Measurements from ENCODE around the gene MCTP1.

The MCTP1 gene

DNA sequence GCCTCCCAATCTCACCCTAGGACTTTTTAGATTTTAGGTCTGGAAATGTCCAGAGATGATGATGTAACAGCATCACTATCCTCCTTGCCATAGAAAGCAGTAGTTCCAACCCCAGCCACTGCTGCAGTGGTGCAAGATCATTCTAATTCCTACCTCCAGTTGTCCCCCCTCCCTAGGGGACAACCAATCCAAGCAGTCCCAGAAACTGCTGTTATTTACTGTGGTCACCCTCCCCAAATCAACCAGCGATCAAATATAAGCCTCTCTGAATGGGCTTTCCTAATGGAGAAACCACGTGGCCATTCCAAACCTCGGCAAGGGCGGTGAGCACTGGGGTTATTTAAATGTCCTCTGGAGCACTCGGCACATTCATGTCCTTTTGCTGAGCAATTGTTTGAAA lies 506.6 kb downstream of the MCTP1 start:
- Mint-ChIP-seq H3K36me3 (ENCODE audit: low read depth) (no peaks in the 10 kb centered on the region), H3K27ac (no peak overlapping the region), H3K9me3 (peaks cover 3% of the 10 kb centered on the region), H3K4me1 (ENCODE audit: low read depth) (no peaks in the 10 kb centered on the region), H3K27me3 (no peaks in the 10 kb centered on the region), H3K4me3 (no peak overlapping the region)
- no peak for DNase-seq

DNA sequence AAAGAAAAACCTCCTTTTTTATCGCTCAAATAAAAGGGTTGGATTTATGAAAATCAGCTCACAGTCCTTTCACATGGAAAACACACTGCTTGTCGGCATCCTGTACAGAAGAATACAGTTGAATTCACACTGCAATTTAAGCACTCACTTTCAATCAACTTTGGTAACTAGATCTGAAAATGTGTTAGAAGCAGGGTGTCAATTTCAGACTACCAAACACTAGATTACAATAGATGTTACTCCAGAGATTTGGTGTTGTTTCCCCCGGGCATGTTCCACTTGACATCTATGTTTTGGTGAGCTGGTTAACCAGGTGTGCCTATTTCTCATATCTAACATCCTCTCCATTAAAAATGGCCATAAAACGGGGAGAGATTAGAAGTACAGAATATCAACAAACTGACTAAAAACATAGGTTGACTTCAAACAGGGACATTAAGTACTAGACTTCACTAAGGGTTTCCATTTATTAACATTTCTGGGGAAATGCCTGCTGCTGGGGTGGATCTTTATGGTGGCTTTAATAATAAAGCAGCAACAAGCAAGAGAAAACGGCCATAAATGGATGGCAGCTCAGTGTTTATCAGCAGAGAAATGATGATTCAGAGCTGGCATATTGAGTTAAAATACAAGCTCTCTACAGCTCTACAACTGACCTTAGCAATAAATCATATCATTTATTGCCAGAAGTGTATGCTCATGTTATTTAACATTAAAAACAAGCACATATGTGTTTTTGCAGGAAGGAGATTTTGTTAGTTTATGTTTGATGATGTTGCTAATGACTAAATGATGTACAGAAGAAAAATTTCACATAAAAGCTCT lies 507.6 kb downstream of the MCTP1 start:
- H3K27me3 Mint-ChIP-seq = no peaks in the 10 kb centered on the region
- H3K4me3 Mint-ChIP-seq = no peak overlapping the region
- no peak overlapping the region for H3K27ac Mint-ChIP-seq
- peaks cover 3% of the 10 kb centered on the region for H3K9me3 Mint-ChIP-seq
- H3K36me3 Mint-ChIP-seq (ENCODE audit: low read depth) = no peaks in the 10 kb centered on the region
- no peaks in the 10 kb centered on the region for H3K4me1 Mint-ChIP-seq (ENCODE audit: low read depth)
- DNase-seq = no peak

DNA sequence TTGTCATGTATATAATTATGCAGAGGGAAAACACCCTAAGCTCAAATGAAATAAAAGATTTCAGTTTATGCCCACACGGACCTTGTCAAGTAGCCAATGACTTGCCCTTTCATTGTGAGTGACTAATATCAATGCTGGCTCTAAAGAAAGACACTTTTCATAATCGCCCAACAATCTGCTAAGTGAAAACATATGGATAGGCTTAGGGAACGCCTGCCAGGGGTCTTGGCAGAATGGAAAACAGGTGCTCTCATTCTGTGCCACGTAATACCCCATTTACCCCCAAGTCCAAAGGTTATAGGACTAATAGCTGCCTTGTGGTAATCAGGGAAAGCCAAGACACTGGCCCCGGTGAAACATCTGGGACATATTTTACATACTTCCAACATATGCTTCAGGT lies 508.7 kb downstream of the MCTP1 start:
- H3K9me3 Mint-ChIP-seq = peaks cover 3% of the 10 kb centered on the region
- H3K27ac Mint-ChIP-seq = no peak overlapping the region
- H3K4me1 Mint-ChIP-seq (ENCODE audit: low read depth) = no peaks in the 10 kb centered on the region
- no peaks in the 10 kb centered on the region for H3K36me3 Mint-ChIP-seq (ENCODE audit: low read depth)
- no peak overlapping the region for H3K4me3 Mint-ChIP-seq
- DNase-seq = no peak
- H3K27me3 Mint-ChIP-seq = no peaks in the 10 kb centered on the region

DNA sequence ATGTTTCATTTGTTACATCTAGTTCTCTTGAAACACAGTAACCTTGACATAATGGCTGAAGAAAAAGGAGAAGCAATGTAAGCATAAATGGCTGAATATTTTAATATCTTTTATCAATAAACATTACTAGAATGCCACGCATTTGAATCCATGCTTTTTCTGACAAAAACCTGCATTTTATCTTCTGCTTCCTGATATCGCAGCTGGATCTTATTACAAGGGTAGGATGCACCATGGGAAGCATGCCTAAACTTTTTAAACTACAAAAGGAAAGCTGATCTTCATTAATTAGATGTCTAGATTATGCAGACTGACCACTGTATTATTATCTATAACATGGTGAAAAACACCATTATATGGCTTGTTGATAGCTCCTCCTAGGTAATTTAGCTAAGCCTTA lies 509.8 kb downstream of the MCTP1 start:
- peaks cover 3% of the 10 kb centered on the region for H3K9me3 Mint-ChIP-seq
- no peaks in the 10 kb centered on the region for H3K36me3 Mint-ChIP-seq (ENCODE audit: low read depth)
- no peaks in the 10 kb centered on the region for H3K27me3 Mint-ChIP-seq
- H3K4me3 Mint-ChIP-seq = no peak overlapping the region
- no peaks in the 10 kb centered on the region for H3K4me1 Mint-ChIP-seq (ENCODE audit: low read depth)
- H3K27ac Mint-ChIP-seq = no peak overlapping the region
- no peak for DNase-seq

DNA sequence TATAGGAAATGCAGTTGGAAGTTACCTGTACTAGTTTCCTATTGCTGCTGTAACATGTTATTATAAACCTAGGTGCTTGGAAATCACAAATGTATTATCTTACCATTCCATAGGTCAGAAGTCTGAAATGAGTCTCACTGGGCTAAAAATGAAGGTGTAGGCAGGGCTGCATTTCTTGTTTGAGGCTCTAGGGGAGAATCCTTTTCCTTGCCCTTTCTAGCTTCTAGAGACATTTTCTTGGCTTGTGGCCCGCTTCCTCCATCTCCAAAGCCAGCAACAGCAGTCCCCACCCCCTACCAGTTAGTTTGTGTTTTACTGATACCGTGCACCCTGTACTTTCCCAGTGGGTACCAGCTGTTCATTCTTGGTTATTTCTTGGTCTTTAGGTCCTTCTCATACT lies 513.2 kb downstream of the MCTP1 start:
- no peaks in the 10 kb centered on the region for H3K36me3 Mint-ChIP-seq (ENCODE audit: low read depth)
- no peaks in the 10 kb centered on the region for H3K27me3 Mint-ChIP-seq
- H3K4me1 Mint-ChIP-seq (ENCODE audit: low read depth) = no peaks in the 10 kb centered on the region
- no peak for DNase-seq
- H3K27ac Mint-ChIP-seq = no peak overlapping the region
- H3K4me3 Mint-ChIP-seq = no peak overlapping the region
- H3K9me3 Mint-ChIP-seq = peaks cover 3% of the 10 kb centered on the region

DNA sequence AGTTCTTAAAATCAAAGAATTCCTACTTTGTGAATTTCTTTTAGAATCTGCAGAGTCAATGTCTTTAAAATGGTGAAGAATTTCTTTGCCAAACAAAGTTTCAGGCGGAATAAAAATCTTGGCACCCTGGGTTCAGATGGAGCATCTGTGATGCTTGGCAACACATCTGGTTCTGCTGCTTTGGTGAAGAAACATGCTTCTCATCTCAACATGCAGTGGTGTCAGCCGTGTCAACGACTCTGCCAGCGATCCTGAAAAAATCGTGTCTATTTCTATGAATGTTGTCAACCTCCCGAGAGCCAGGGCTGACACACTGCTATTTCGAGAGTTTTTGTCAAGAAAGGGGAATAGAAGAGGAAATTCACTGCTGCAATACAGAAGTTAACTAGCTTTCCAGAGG lies 514.9 kb downstream of the MCTP1 start:
- Mint-ChIP-seq H3K36me3 (ENCODE audit: low read depth) (no peaks in the 10 kb centered on the region), H3K4me1 (ENCODE audit: low read depth) (no peaks in the 10 kb centered on the region), H3K4me3 (no peak overlapping the region), H3K27me3 (no peaks in the 10 kb centered on the region), H3K27ac (no peak overlapping the region), H3K9me3 (peaks cover 3% of the 10 kb centered on the region)
- DNase-seq = no peak

DNA sequence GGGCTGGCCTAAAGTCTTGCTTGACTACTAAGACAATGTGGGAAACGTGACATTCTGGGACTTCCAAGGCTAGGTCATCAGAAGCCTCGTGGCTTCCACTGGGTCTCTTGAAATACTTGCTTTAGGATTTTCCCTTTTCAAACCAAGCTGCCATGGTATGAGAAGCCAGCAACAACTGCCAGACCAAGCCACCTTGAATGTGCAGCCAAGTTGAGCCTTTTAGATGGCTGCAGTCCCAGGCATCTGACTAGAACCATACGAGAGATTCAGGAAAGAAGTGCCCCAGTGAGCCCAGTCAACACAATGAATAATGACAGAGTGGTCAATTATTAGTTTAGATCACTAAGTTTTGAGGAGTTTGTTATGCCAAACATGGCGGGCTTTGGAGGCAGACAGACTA lies 523.1 kb downstream of the MCTP1 start:
- Mint-ChIP-seq H3K36me3 (ENCODE audit: low read depth) (no peaks in the 10 kb centered on the region), H3K27me3 (peaks cover 4% of the 10 kb centered on the region), H3K27ac (no peak overlapping the region), H3K9me3 (no peaks in the 10 kb centered on the region), H3K4me1 (ENCODE audit: low read depth) (no peaks in the 10 kb centered on the region), H3K4me3 (no peak overlapping the region)
- DNase-seq = no peak

DNA sequence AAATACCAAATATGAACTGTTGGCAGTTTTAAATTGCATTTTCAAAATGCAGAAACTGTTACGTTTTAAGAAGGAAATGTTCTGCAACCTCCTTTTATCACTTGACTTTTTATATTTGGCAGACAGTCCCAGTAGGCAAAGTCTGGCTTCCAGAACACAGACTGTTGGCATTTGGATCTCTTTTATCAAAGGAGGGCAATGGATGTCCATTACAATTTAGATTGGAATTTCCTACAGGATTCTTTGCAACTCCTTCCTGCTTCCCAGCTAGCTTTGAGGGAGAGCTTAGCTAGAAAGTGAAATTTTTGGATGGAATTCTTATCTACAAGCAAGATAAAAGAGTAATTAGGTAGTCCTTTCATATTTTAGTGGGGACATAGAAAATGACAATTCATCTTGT lies 523.8 kb downstream of the MCTP1 start:
- no peaks in the 10 kb centered on the region for H3K36me3 Mint-ChIP-seq (ENCODE audit: low read depth)
- DNase-seq = no peak
- no peak overlapping the region for H3K4me3 Mint-ChIP-seq
- H3K9me3 Mint-ChIP-seq = no peaks in the 10 kb centered on the region
- no peaks in the 10 kb centered on the region for H3K4me1 Mint-ChIP-seq (ENCODE audit: low read depth)
- no peak overlapping the region for H3K27ac Mint-ChIP-seq
- H3K27me3 Mint-ChIP-seq = peaks cover 4% of the 10 kb centered on the region

DNA sequence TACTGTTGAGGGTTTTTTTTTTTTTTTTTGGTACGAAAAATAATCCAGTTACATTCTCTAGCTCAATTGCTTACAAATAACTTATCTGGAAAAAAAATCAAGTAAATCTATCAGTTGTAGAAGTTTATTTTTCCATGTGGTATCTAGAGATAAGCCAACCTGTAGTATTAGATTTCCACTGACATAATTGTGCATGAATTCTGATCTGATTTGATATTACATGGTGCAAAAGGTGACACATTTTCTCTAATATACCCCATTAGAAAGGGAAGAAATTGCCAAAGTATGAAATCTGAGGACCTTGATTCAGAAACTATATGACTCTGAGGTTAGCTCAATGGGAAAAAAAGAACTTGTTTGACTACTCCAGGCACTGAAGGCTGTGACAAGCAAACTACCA lies 524.9 kb downstream of the MCTP1 start:
- no peak for DNase-seq
- no peak overlapping the region for H3K4me3 Mint-ChIP-seq
- H3K27me3 Mint-ChIP-seq = peaks cover 4% of the 10 kb centered on the region
- no peaks in the 10 kb centered on the region for H3K4me1 Mint-ChIP-seq (ENCODE audit: low read depth)
- no peaks in the 10 kb centered on the region for H3K9me3 Mint-ChIP-seq
- no peaks in the 10 kb centered on the region for H3K36me3 Mint-ChIP-seq (ENCODE audit: low read depth)
- H3K27ac Mint-ChIP-seq = no peak overlapping the region

DNA sequence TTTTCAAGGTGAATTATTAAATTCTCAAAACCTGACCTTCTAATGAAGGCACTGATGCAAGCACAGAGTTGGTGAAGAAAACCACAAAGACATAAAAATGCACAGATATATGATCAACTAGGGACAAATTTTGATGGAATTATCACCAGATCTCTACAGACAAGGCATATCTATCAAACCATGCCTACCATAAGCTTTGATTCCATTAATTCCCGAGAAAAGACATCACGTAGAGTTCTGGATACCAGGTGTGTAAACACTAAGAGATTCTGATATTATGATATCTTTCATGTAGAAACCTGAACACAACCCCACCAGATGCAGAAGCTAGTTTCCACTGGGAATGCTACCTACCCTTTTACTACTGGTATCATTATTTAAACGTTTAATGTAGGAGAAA lies 525.9 kb downstream of the MCTP1 start:
- Mint-ChIP-seq H3K36me3 (ENCODE audit: low read depth) (no peaks in the 10 kb centered on the region), H3K27ac (no peak overlapping the region), H3K4me1 (ENCODE audit: low read depth) (no peaks in the 10 kb centered on the region), H3K4me3 (no peak overlapping the region), H3K9me3 (no peaks in the 10 kb centered on the region), H3K27me3 (peaks cover 2% of the 10 kb centered on the region)
- DNase-seq = no peak

DNA sequence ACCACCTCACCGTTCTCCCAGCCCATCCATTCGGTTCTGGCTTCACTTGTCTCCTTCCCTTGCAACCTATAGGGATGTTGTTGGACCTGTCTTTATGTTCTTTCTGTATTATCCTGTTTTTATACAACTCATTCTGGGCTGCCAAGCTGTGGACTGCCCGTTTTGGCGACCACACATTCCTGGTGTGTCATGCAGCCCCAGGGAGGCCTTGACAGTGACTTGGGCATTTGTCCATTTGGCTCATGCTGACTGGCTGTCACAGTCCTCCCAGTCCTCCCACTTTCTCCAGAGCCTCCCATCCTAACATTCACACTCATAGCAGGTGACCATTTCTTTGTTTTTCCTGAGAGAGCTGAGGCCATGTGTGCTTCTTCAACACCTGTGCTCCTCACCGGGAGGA lies 530.1 kb downstream of the MCTP1 start:
- H3K27me3 Mint-ChIP-seq = no peaks in the 10 kb centered on the region
- no peak overlapping the region for H3K27ac Mint-ChIP-seq
- no peak overlapping the region for H3K4me3 Mint-ChIP-seq
- no peaks in the 10 kb centered on the region for H3K9me3 Mint-ChIP-seq
- no peaks in the 10 kb centered on the region for H3K36me3 Mint-ChIP-seq (ENCODE audit: low read depth)
- DNase-seq = no peak
- H3K4me1 Mint-ChIP-seq (ENCODE audit: low read depth) = no peaks in the 10 kb centered on the region

DNA sequence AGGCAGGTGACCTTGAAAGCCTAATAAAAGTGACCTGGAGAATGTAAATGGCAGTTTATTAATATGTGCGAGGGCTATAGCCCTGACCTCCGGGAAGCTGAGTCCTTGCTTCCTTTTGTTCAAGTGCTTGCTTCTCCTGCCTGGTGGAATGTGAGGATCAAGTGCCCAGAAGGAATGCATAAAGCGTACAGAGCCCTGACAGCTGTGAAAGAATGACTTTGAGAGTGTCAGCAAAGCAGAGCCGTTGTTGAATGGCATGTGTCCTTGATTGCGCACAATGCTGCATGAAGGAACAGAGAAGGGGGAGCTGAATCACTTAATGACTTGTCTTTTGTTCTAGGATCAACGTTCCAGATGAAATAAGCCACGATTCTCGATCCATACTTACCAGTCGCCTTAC lies 533.4 kb downstream of the MCTP1 start:
- Mint-ChIP-seq H3K9me3 (no peaks in the 10 kb centered on the region), H3K27ac (no peak overlapping the region), H3K4me3 (no peak overlapping the region), H3K4me1 (ENCODE audit: low read depth) (peaks cover 17% of the 10 kb centered on the region), H3K36me3 (ENCODE audit: low read depth) (no peaks in the 10 kb centered on the region), H3K27me3 (no peaks in the 10 kb centered on the region)
- DNase-seq = no peak

DNA sequence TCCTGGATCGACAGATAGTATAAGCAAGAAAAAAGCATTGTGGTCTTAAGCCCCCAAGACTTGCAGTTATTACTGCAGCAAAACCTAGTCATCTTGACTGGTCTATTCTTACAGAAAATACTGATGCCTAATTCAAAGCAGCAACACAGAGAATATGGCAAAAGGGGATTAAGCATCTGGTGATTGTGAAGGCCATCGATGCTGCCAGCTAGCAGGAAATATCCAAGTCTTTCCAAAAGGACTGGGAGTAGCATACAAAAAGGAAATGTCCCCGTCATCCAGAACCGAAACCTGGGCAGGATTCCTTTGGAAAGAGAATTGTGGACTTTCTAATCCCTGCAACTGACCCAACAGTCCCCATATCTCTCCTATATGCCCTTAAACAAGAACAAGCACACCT lies 534.2 kb downstream of the MCTP1 start:
- Mint-ChIP-seq H3K27ac (no peak overlapping the region), H3K4me1 (ENCODE audit: low read depth) (peaks cover 24% of the 10 kb centered on the region), H3K27me3 (no peaks in the 10 kb centered on the region)

DNA sequence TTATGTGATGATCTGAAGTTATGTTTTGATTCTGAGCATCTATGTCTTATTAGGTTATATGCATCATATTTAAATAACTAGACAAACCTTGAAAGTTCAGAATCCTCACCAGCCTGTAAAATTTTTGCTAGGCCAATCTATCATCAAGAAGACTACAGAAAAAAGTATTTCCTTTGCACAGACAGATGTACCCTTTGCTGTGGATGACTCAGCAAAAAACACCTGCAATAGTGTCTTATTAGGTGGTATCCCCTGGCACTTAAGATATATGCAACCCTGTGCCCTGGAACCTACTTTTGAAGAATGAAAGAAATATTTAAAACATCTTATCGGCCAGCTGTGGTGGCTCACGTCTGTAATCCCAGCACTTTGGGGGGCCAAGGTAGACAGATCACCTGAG lies 535.9 kb downstream of the MCTP1 start:
- Mint-ChIP-seq H3K27me3 (no peaks in the 10 kb centered on the region), H3K27ac (no peak overlapping the region), H3K36me3 (ENCODE audit: low read depth) (no peaks in the 10 kb centered on the region), H3K4me1 (ENCODE audit: low read depth) (peaks cover 33% of the 10 kb centered on the region), H3K4me3 (no peak overlapping the region), H3K9me3 (no peaks in the 10 kb centered on the region)
- DNase-seq = no peak

More for the DNA sequence above, 534.2 kb downstream of the MCTP1 start:
- no peak overlapping the region for H3K4me3 Mint-ChIP-seq
- H3K36me3 Mint-ChIP-seq (ENCODE audit: low read depth) = no peaks in the 10 kb centered on the region
- H3K9me3 Mint-ChIP-seq = no peaks in the 10 kb centered on the region
- DNase-seq = no peak

DNA sequence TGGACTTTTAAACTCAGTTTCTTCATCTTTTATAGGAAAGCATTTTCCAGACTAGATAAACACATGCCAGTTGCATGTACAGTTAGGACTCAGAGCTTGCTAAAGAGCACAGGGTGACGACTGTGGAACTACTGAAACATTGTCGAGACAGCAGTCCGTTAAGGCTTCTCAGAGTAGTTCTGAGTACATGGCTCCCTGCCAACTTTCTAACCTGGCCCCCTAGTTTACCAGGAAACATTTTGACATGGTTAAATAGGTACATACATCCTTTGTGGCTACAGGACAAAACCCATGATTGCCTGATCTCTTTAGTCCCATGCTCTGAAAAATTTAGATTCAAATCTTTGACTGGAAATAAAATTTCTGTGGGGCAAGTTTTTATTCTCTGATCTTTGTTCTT lies 536.7 kb downstream of the MCTP1 start:
- Mint-ChIP-seq H3K4me3 (no peak overlapping the region), H3K9me3 (no peaks in the 10 kb centered on the region), H3K4me1 (ENCODE audit: low read depth) (peaks cover 33% of the 10 kb centered on the region), H3K27ac (no peak overlapping the region), H3K36me3 (ENCODE audit: low read depth) (no peaks in the 10 kb centered on the region), H3K27me3 (peaks cover 3% of the 10 kb centered on the region)
- DNase-seq = no peak

DNA sequence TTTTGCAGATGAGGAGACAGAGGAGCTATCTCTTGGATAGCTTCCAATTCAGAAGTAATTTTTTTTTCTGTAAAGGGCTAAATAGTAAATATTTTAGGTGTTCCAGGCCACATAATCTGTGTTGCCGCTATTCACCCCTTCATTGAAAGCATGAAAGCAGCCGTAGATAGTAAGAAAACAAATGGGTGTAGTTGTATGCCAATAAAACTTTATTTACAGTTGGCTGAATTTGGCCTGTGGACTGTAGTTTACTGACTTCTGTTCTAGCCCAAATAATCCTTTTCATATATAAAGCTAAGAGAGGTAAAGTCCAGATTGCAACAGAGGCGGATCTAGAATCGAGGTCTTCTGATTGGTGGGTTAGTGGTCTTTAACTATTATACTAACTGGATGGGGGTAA lies 537.5 kb downstream of the MCTP1 start:
- no peak for DNase-seq
- no peak overlapping the region for H3K27ac Mint-ChIP-seq
- peaks cover 3% of the 10 kb centered on the region for H3K27me3 Mint-ChIP-seq
- peaks cover 33% of the 10 kb centered on the region for H3K4me1 Mint-ChIP-seq (ENCODE audit: low read depth)
- H3K4me3 Mint-ChIP-seq = no peak overlapping the region
- H3K36me3 Mint-ChIP-seq (ENCODE audit: low read depth) = no peaks in the 10 kb centered on the region
- no peaks in the 10 kb centered on the region for H3K9me3 Mint-ChIP-seq
